ENCODE data around the gene PIP4K2A.

GRCh38 chr10:22673091-22673392 is 41.3 kb downstream of the PIP4K2A start:
- TF ChIP-seq CTCF (IDR thresholded peaks at IDR 0.05) (no peak), POLR2A (IDR thresholded peaks at IDR 0.05) (no peak), POLR2AphosphoS5 (IDR thresholded peaks at IDR 0.05) (no peak)
